CD4-positive, alpha-beta T cell treated with Interleukin-2 at 100 ng/mL for 4 hours (primary cell): ENCODE measurements around the gene KCNAB1.
"Not testable (repeated sequence)": the region's sequence is repeated elsewhere in the genome, so short reads cannot be mapped to it uniquely, and the experiment has no call there.

ENCODE experiments used
- DNase-seq: peaks from one replicate; pipeline ENCODE4 v3.0.0-alpha.2; 2020; ENCODE audit warnings: low spot score

The KCNAB1 gene

DNA sequence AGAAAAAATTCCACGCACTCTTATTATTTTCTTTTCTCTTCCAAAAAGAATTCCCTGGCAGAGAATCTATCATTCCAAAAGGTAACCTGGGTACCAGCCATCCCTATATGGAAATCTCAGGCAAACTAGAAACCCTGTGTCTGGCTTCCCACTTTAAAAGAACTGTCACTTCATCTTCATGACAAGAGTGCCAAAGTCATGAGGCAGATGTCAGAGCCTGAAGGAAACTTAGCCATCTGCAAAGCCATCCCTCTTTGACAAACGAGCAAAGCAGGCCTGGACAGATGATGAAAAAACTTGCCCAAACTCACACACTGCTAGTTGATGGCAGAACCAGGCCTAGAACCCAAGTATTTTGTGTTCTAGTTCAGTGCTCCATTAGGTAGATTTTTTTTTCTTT, 418.7 kb downstream of the KCNAB1 start:
- no peak for DNase-seq

DNA sequence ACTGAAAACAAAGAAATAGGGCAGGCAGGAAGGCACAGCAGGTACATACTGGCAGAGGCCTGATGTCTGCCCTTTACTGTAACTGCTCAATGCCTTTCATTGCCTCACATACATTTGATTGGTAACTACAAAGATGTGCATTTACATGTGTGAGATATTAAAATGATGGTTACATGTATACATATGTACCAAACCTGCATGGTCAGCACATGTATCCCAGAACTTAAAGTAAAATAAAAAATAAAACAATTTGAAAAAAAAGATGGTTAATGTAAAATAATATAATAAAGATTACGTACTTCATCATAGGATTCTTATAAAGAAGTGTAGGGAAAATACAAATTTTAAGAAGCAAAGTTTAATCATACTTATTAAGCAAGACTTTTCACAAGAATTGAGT, 419.4 kb downstream of the KCNAB1 start:
- DNase-seq = no peak

DNA sequence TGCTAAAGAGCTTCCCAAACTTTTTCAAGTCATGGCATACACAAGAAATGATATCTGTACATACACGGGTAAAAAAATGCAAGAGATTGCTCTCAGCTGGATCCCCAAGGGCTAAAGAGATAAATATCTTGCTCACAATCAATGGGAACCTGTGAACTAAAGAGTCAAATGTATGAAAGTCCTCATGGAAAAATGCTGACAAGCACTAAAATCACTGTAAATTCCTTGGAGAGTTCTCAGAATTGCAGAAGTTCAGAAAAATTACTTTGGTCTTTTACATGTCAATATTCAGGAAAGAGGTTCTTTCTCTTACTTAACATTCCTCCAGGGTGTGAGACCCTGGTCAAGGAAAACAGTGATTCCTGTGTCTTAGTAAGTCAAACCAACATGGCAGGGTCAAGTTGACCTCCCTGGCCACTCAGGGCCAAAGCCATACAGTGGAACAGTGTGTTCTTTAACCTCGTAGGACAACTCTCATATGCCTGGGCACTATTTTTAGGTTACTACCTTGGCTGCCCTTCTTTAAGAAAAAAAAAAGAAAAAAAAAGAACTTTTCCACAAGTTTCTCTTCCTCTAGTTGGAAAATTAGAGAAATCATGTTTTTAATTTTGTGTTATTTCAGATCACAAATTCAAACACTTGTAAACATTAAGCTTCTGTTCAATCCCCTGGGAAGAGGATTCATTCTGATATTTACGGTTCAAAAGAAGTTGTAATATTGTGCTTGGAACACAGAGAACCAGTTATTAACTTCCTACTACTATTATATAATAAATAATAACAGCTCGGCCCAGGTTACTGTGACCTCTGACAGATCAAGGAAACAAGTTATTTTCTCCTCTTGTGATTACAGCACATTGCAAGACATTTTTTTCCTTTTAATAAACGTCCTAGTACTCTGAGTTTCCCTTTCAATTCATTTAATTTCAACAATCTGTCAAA, 422.0 kb downstream of the KCNAB1 start:
- DNase-seq = no peak

DNA sequence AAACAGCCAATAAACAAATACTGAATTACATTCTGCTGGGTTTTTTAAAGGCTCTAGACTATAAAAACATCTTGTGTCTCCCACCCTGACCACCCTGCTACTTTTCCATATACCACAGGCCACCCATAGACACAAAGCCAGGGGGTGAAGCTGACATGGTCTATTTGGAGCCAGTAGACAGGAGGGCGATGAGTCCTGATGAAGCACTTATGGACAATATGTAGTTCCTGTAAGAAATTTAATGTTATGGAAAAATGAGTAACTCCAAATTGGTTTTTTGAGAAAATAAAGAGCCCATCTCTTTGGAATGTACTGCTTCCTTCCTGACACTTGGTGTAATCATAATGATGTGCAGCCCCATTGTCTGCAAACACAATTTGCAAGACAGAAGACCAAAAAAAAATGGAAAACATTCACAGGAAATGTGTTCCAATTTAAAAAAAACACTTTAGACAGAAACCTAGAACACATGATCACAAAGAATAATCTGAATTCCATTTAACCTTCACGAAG, 422.7 kb downstream of the KCNAB1 start:
- no peak for DNase-seq

DNA sequence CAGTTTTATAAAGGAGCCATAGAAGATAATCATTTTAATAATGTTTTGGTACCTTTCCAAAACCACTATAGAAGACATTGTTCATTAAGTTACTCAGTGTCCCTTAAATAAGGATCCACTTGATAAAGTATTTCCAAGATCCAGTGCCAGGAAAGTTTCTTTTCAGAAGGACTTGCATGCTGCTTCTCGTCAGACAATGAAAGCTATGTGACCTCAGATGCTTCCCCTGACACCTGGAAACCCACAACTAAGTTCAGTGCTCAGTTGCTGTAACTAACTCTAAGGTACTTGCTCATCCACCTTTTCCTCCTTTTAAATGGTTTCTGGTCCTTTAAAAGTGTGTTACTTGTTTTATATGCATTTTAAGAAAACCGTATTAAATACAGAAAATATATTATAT, 427.3 kb downstream of the KCNAB1 start:
- no peak for DNase-seq

DNA sequence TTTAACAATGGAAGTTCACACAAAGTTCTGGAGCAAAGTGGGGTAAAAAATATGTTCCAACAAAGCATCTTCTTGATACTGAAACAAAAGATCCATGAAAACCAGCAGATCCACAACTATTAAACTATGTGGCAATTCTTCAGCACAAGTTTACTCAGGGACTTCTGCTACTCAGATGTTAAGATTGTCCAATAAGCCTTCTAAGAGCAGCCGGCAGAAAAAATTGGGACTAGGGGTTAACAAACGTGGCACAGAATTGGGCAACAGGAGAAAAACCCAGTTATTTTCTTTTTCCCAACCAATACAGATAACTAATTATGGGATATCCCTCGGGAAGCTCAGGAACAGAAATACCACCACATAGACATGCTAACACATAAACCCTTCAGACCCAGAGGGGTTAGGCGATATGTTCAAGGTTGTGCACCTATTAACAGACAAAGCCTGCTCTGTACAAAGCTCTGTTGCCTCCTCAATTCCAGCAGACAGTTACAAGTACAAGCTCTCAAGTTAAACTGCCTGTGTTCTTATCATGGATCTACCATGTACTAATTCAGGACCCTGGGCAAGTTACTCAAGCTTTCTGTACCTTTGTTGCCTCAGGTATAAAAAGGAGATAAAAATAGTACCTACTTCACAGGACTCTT, 427.8 kb downstream of the KCNAB1 start:
- DNase-seq = no peak

DNA sequence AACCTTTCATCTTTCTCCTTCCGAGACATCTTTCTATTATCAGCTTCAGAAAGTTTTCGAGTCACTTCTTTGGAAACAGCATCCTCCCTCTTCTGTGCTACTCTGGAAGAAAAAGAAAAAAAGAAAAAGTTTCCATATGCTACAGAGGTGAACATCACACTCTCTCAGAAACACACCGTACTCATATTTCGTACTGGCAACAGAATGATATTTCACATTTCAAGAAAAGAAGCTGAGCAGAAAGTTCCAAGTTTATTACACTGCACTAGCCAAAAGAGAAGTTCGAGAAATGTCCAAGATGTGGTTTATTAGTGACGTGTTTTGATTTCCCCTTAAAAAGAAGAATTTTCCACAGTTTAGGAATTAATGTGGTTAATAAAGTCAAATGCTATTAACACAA, 428.5 kb downstream of the KCNAB1 start:
- no peak for DNase-seq

DNA sequence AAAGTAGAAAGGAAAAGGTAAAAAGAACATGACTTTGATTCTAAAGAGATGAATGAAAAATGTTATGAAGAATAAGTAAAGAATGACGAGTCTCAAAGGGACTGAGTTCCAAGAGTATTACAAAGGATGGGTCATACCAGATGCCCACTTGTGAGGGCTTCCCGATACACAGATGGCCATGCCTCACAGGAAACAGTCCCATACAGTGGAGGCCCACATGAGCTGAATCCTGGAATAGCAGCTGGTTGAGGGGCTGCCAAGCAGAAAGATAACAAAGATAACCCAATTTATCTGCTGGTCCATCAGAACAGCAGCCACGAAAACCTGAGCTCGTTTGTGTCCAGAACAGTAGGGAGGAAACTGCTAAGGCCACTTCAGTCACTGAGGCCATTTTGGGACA, 430.9 kb downstream of the KCNAB1 start:
- DNase-seq = no peak

DNA sequence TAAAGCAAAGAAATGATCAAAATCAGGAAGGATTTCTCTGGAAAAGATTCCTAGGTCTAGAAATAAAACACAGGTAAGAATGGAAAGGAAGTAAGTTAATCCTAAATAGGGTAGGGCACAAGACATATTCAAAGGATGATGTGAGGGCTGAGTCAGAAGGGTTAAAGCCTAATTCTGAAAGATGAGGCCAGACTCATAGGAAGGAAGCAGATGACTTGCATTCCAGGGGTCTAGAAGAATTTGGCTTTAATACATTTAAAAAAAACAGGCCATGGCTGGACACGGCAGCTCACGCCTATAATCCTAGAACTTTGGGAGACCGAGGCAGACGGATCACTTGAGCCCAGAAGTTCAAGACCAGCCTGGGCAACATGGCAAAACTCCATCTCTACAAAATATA, 431.4 kb downstream of the KCNAB1 start:
- no peak for DNase-seq

DNA sequence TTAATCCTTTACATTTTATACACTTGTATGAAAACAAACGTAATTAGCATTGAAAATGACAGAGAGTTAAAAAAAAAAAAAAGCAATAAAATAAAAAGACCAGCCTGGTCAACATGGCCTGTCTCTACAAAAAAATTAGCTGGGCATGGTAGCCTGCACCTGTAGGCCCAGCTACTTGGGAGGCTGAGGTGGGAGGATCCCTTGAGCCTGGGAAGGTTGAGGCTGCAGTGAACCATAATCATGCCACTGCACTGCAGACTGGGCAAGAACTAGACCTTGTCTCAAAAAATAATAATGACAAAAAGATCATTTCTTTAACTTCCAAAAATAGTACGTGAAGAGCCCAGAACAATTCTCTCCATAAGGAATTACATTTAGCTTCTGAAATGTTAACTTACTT, 432.6 kb downstream of the KCNAB1 start:
- no peak for DNase-seq

DNA sequence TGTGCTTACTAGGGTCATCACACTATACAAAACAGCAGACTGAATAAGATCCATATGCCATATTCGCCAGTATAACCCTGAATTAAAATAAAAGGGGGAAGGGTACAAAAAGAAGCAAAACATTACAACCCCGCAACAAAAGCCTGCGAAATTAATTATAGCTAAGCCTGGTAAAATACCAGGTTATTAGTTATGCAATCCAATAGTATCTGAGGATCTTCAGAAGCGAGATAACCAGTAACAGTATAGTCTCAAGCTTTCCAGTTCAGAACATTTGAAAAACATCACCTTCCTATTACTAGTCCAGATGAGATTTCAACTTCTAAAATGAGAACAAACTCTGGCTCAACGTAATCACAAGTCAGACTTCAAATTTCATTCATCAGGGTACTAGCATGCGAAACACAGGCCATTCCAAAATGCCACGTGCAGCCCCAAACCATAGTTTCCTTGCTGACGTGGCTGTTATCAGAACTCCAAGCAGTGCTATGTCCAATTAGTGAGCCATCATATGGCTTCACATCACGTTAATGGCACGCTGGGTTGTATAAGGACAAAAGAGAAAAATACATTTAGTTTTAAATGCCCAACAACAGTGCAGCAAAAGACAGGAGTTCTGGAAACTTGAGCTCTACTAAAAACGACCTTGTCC, 433.5 kb downstream of the KCNAB1 start:
- DNase-seq = no peak

DNA sequence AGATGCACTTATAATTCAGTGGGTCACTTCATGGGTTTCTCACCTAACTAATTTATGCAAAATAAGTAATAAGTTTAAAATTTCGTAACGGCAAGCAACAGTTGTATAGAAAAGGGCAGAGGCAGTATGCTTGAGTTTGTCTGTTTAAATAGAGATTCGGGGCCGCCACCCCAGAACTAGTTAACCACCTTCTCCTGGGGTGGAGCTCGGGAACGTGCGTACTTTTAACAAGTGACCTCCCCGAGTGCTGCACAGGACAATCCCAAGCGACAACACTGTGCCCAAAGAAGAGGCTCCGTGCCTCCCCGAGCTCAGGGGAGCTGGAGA, 434.1 kb downstream of the KCNAB1 start:
- DNase-seq = no peak

DNA sequence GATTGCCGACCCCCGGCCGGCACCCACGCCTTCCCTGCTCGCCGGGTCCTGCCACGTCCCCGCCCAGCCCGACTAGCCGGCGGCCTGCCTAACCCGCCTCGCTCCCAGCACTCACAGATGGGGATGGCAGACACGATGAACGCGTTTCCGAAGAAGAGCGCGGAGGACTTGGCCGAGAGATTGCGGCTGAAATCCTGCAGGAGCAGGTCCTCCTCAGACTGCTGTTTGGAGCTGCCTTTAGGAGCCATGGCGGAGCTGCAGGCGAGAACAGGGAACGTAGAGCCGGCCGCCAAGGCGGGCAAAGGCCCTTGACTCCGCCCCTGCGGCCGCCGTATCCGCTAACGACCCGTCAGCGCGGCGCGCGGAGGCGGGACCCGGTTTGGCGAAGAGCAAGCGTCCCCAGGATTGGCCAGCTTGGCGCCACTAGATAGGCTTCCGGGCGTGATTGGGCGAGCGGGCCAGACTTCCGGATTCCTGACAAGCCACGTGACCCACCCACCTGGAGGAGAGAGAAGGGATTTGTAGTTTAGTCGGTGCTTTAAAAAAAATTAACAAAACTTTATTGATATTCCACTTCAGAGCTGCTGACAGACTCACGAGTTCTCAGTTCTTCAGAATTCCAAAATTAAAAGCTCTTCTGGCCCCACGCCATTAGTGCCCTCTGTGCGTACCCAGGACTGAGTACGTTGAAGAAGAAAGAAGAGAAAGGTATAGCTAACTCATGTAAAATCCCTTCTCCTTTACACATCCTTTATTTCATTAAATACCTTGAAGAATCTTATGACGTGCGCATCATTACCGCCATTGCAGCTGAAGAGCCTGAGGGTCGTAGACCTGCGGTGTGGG, 434.7 kb downstream of the KCNAB1 start, which contains the start of gene SSR3:
Gene SSR3, minus strand, starts transcription at position 276 of the 846 bp plus-strand sequence. Its CDS starts 28 bp downstream, at position 248.
- peak; percentile 98 for DNase-seq

DNA sequence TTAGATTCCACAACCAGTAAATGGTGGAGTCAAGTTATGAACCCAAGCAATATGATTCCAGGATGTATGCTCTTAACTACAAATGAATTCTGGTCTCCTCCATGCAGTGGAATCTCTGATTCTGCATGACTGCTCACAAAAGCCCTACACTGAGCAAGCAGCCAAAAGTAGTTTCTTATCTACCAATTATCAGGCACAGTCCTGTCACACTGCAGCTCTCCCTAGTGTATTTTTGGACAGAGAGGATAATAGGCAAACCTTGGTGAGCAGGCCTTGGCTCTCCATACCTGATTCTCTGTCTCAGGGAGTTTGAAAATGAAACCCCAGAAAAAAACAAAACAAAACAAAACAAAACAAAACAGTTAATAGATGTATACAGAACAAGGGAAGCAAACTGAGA, 438.0 kb downstream of the KCNAB1 start:
- no peak for DNase-seq

DNA sequence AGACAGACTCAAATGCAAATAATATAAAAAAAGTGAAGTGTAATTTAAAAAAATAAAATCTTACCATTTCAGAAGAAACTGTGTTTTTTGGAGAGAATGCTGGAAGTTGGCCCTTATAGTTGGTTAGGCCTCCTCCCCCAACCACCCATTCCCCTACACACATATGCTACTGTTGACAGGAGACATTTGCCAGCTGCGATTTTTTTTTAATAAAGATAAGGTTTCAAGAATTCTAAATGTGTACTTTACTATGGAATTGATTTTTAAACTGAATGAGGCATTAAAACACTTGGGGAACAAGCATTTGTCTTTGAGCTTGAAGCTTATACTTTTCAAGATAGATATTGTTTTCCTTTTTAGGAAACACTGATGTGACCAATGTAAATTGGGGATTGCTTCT, 438.9 kb downstream of the KCNAB1 start:
- DNase-seq = no peak

DNA sequence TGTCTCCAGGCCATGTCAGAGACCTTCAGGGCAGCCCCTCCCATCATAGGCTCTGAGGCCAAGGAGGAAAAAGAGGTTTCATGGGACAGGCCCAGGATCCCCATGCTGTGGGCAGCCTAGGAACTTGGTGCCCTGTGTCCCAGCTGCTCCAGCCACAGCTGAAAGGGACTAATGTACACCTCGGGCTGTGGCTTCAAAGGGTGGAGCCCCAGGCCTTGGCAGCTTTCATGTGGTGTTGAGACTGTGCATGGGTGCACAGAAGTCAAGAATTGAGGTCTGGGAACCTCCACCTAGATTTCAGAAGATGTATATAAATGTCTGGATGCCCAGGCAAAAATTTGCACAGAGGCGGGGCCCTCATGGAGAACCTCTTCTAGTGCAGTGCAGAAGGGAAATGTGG, 441.2 kb downstream of the KCNAB1 start:
- no peak for DNase-seq

DNA sequence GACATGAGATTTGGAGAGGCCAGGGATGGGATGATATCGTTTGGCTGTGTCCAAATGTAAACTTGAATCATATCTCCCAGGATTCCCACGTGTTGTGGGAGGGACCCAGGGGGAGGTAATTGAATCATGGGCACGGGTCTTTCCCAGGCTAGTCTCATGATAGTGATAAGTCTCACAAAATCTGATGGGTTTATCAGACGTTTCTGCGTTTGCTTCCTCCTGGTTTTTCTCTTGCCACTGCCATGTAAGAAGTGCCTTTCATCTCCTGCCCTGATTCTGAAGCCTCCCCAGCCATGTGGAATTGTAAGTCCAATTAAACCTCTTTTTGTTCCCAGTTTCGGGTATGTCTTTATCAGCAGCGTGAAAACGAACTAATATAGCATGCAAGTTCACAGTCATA, 442.1 kb downstream of the KCNAB1 start:
- DNase-seq = not testable (repeated sequence)

DNA sequence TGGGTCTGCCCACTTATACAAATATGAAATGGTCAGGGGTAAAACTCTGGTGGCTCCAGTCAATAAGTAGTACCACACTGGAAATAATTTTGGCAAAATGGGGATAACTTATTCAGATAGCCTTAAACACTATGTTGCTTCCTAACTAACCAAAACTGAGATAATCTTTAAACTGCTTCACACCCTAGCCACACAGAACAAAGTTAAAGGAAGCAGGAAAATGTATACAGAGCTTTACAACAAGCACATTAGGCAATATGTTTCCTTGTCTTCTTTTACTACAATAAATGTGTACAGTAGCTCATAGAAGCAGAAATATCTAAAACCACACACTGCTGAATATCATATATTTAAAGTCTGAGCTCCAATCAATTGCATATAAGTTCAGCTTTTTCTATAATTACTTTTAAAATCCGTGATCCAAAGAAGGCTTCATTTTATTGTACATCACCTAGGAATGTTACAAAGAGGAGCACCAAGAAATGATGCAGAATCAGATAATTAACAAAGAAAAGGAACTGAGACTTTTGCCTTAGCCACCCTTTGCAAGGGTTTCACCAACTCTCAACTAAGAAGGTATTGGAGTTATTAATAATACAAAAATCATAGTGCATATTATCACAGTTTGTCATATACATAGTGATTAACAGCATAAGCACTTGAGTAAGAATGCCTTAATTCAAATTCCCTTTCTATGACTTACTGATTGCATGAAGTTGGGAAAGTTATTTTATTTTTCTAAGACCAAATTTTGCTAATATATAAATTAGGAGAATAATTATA, 443.7 kb downstream of the KCNAB1 start:
- DNase-seq = no peak

DNA sequence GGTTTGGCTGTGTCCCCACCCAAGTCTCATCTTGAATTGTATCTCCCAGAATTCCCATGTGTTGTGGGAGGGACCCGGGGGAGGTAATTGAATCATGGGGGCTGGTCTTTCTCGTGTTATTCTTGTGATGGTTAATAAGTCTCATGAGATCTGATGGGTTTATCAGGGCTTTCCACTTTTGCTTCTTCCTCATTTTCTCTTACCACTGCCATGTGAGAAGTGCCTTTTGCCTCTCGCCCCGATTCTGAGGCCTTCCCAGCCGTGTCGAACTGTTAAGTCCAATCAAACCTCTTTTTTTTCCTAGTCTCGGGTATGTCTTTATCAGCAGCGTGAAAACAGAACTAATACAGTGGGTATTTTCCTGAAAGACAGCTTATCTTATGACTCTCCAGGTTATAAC, 448.6 kb downstream of the KCNAB1 start:
- not testable (repeated sequence) for DNase-seq

DNA sequence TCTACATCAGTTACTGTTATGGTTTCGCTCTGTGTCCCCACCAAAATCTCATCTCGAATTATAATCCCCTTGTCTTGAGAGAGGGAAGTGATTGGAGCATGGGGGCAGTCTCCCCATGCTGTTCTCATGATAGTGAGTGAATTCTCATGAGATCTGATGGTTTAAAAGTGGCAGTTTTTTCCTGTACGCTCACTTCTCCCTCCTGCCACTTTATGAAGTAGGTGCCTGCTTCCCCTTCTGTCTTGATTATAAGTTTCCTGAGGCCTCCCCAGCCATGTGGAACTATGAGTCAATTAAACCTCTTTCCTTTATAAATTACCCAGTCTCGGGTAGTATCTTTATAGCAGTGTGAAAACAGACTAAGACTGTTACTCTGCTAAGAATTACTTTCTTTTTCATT, 449.5 kb downstream of the KCNAB1 start:
- not testable (repeated sequence) for DNase-seq

DNA sequence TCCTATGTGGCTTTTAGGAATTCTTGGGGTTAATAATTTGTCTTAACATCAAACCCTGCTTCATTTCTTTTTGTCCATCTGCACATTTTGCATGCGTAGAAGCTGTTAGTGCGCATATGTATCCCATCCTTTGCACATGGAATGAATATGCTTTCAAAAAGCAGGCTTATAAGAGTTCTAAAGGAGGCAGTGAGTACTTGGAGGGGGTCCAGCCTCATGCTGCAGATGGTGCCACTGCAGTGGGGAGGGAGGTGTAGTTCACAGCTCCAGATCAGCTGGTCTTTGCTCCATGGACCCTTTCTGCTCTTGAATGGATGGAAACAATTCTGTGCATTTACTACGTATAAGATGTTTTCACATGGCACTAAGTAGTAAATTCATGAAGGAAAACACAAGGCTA, 455.3 kb downstream of the KCNAB1 start:
- no peak for DNase-seq
